Activated naive CD4-positive, alpha-beta T cell treated with anti-CD3 and anti-CD28 coated beads, Interleukin-2, amount 50 U/mL, for 24 hours (primary cell): ENCODE measurements around the gene MAP1LC3A.

Source experiments
- H3K27ac Mint-ChIP-seq: one replicate; pipeline ENCODE4 v1.8.0; 2021; ENCODE audit warnings: mild to moderate bottlenecking, mixed read lengths
- H3K27me3 Mint-ChIP-seq: one replicate; pipeline ENCODE4 v1.8.0; 2021; ENCODE audit warnings: mixed read lengths
- H3K36me3 Mint-ChIP-seq: one replicate; pipeline ENCODE4 v1.8.0; 2021; ENCODE audit warnings: mixed read lengths
- H3K4me1 Mint-ChIP-seq: one replicate; pipeline ENCODE4 v1.8.0; 2021; ENCODE audit warnings: mixed read lengths
- H3K4me3 Mint-ChIP-seq: one replicate; pipeline ENCODE4 v1.8.0; 2021; ENCODE audit warnings: mild to moderate bottlenecking, mixed read lengths
- H3K9me3 Mint-ChIP-seq: one replicate; pipeline ENCODE4 v1.8.0; 2021; ENCODE audit warnings: mixed read lengths

The MAP1LC3A gene

DNA sequence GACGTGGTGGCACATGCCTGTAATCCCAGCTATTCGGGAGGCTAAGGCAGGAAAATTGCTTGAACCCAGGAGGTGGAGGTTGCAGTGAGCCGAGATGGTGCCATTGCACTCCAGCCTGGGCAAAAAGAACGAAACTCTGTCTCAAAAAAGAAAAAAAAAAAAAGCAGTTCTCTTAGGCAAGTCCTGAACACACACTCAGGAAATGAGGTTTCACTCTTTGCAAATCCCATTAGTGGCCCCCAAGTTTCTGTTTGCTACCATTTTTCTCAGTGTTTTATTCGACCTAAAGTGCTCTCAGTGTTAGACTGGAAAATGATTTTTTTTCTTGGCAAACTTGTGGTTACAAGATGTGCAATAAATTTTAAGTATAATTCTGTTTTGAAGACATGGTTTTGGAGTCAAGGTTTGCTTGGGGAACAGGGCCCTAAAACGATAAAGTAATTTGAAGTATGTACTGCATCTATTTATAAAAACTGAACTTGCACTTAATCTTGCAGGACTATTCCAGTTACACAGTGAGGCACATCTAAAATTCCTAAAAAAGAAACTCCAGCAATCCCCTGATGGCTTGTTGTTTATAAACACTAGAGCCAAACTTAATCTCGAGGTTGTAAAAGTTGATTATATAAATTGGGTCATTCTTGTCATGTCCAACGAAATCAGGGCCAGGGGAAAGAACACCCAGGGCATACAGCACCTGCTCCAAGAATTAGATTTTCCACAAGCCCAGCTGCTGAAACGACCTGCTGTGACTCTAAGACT, 42.6 kb downstream of the MAP1LC3A start:
- Mint-ChIP-seq H3K27ac (no peak overlapping the region), H3K9me3 (no peaks in the 10 kb centered on the region), H3K4me3 (no peak overlapping the region), H3K4me1 (no peaks in the 10 kb centered on the region), H3K27me3 (no peaks in the 10 kb centered on the region), H3K36me3 (peaks cover 4% of the 10 kb centered on the region)

DNA sequence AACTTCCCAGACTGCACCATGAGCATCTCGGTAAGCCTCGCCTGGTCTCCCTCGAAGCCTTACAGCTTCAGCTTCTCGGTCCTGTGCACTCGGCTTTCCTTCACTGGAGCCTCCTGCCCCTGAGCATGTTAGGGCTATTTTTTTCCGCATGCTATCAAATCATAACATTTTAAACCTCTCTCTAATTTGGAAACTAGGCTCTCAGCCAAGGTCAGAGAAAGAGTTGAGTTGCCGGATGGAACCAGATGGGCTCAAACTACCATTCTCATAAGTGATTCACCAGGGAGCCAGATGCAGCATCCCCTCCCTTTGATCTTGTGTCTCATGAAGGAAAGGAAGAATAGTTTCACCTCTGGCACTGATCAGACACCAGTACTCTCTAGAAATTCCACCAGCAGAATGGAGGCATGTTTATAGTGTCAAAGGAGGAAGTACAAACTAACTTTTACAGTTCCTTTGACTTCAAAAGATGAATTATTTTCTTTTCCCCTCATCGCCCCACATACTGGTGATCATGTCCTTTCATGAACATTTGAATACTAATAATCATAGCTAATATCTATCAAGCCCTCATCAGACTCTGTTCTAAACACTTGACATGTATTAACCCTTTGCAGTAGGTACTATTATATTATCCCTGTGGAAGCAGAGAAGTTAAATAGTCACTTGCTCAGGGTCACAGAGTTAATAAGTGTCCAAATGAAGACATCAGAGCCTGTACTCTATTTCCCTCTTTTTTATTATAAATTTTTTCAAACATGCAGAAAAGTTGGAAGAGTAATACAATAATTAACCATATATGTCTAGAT, 46.7 kb downstream of the MAP1LC3A start:
- no peak overlapping the region for H3K4me3 Mint-ChIP-seq
- H3K36me3 Mint-ChIP-seq = peaks cover 8% of the 10 kb centered on the region
- no peaks in the 10 kb centered on the region for H3K9me3 Mint-ChIP-seq
- no peaks in the 10 kb centered on the region for H3K4me1 Mint-ChIP-seq
- no peak overlapping the region for H3K27ac Mint-ChIP-seq
- no peaks in the 10 kb centered on the region for H3K27me3 Mint-ChIP-seq

GRCh38 chr20:34607066-34607465, 48.5 kb downstream of the MAP1LC3A start:
- H3K27ac Mint-ChIP-seq = no peak overlapping the region
- H3K27me3 Mint-ChIP-seq = no peaks in the 10 kb centered on the region
- H3K4me1 Mint-ChIP-seq = no peaks in the 10 kb centered on the region
- H3K4me3 Mint-ChIP-seq = no peak overlapping the region
- H3K9me3 Mint-ChIP-seq = no peaks in the 10 kb centered on the region
- peaks cover 12% of the 10 kb centered on the region for H3K36me3 Mint-ChIP-seq
